IMR-90 (cell line): Measurements from ENCODE around the gene MSH2. TPM values are rescaled to one million over a fixed set of nuclear protein-coding genes. Genes with fewer than 3 reads are reported as not detected.

Experiments
- ATAC-seq: fragments of 200-7000 bp; cut with Tn5 transposase; 2 replicates; pipeline ENCODE4 v1.9.1; 2020; ENCODE audit warnings: low read depth, mild to moderate bottlenecking, moderate library complexity
- BruUV-seq: library from RNA; stranded (reverse); fragments of 400-500 nt; replicated peaks from 2 replicates; lab custom pipeline; 2021; lab: Mats Ljungman, UMichigan
- CTCF ChIA-PET: fragments of 300-600 bp; formaldehyde crosslinking; extraction: SDS; loops from one replicate; lab custom pipeline; 2021; ENCODE audit warnings: antibody characterized with exemption; lab: Yijun Ruan, JAX
- POLR2A ChIA-PET: fragments of 300-600 bp; sonication (Branson Sonifier 250); formaldehyde crosslinking; loops from one replicate; lab custom pipeline; 2022; ENCODE audit warnings: antibody characterized with exemption; ENCODE audit not compliant: unreplicated experiment; lab: Charles Lee
- DNase-seq: peaks from one replicate; pipeline ENCODE4 v3.0.0; 2013
- H2AFZ ChIP-seq: replicated peaks from 2 replicates; pipeline ENCODE3; 2013; ENCODE audit warnings: low read length, mild to moderate bottlenecking; ENCODE audit not compliant: poor library complexity
- H2AK5ac ChIP-seq: 2 replicates; pipeline ENCODE4 v1.6.1; 2013; ENCODE audit warnings: low read depth, low read length, inconsistent platforms
- H2AK9ac ChIP-seq: replicated peaks from 2 replicates; pipeline ENCODE3; 2013; ENCODE audit warnings: mild to moderate bottlenecking, low read depth, low read length, moderate library complexity; ENCODE audit not compliant: poor library complexity
- H2BK120ac ChIP-seq: 2 replicates; pipeline ENCODE4 v1.6.1; 2013; ENCODE audit warnings: low read depth, low read length, inconsistent platforms
- H2BK15ac ChIP-seq: 3 replicates; pipeline ENCODE4 v1.6.1; 2013; ENCODE audit warnings: low read depth, low read length, inconsistent platforms
- H2BK20ac ChIP-seq: 2 replicates; pipeline ENCODE4 v1.6.1; 2013; ENCODE audit warnings: low read depth, mild to moderate bottlenecking, inconsistent platforms, low read length, moderate library complexity
- H2BK5ac ChIP-seq: 2 replicates; pipeline ENCODE4 v1.6.1; 2013; ENCODE audit warnings: mild to moderate bottlenecking, low read depth, low read length, inconsistent platforms; ENCODE audit not compliant: poor library complexity, severe bottlenecking
- H3K14ac ChIP-seq: replicated peaks from 2 replicates; pipeline ENCODE4 v1.6.1; 2013; ENCODE audit warnings: low read depth, low read length, inconsistent platforms
- H3K18ac ChIP-seq: 2 replicates; pipeline ENCODE4 v1.6.1; 2013; ENCODE audit warnings: low read depth, low read length, control low read depth
- H3K23ac ChIP-seq: 2 replicates; pipeline ENCODE4 v1.6.1; 2013; ENCODE audit warnings: low read depth, low read length, inconsistent platforms
- H3K27ac ChIP-seq: 2 replicates; pipeline ENCODE4 v1.5.1; 2013; ENCODE audit warnings: mild to moderate bottlenecking, control low read depth, low read length; ENCODE audit not compliant: insufficient read depth
- H3K27me3 ChIP-seq: 2 replicates; pipeline ENCODE4 v1.6.1; 2013; ENCODE audit warnings: low read length; ENCODE audit not compliant: control insufficient read depth, insufficient read depth
- H3K36me3 ChIP-seq: 2 replicates; pipeline ENCODE4 v1.6.1; 2013; ENCODE audit warnings: low read length, mixed read lengths; ENCODE audit not compliant: control insufficient read depth, insufficient read depth
- H3K4ac ChIP-seq: 2 replicates; pipeline ENCODE4 v1.6.1; 2013; ENCODE audit warnings: low read depth, low read length, inconsistent platforms
- H3K4me1 ChIP-seq: 2 replicates; pipeline ENCODE4 v1.6.1; 2013; ENCODE audit warnings: low read length, mixed read lengths; ENCODE audit not compliant: control insufficient read depth, insufficient read depth
- H3K4me2 ChIP-seq: 2 replicates; pipeline ENCODE4 v1.6.1; 2013; ENCODE audit warnings: low read depth, mild to moderate bottlenecking, control low read depth, low read length, moderate library complexity
- H3K4me3 ChIP-seq: 2 replicates; pipeline ENCODE4 v1.5.1; 2013; ENCODE audit warnings: low read depth, mild to moderate bottlenecking, control low read depth, low read length, moderate library complexity; ENCODE audit not compliant: insufficient read depth
- H3K56ac ChIP-seq: 2 replicates; pipeline ENCODE4 v1.6.1; 2013; ENCODE audit warnings: low read length, inconsistent platforms; ENCODE audit not compliant: insufficient read depth; ENCODE audit errors: extremely low read depth
- H3K79me1 ChIP-seq, 2 experiments: 2 replicates each; pipeline ENCODE4 v1.6.1; 2013; ENCODE audit warnings: low read length in 2 of 2, inconsistent platforms in 1 of 2, low read depth in 1 of 2
- H3K9ac ChIP-seq: 2 replicates; pipeline ENCODE4 v1.6.1; 2013; ENCODE audit warnings: low read depth, low read length, control low read depth
- H3K9me1 ChIP-seq: 2 replicates; pipeline ENCODE4 v1.6.1; 2013; ENCODE audit warnings: low read length, inconsistent platforms; ENCODE audit not compliant: insufficient read depth
- H3K9me3 ChIP-seq: 2 replicates; pipeline ENCODE4 v1.6.1; 2013; ENCODE audit warnings: low read length; ENCODE audit not compliant: control insufficient read depth, insufficient read depth
- H4K20me1 ChIP-seq: 2 replicates; pipeline ENCODE4 v1.6.1; 2013; ENCODE audit warnings: low read length, inconsistent platforms; ENCODE audit not compliant: insufficient read depth
- H4K5ac ChIP-seq: 2 replicates; pipeline ENCODE4 v1.6.1; 2013; ENCODE audit warnings: mild to moderate bottlenecking, low read depth, low read length, control low read depth
- H4K8ac ChIP-seq, 2 experiments: 2 replicates each; pipeline ENCODE4 v1.6.1; 2013; ENCODE audit warnings: low read depth in 2 of 2, low read length in 2 of 2, control low read depth in 1 of 2, inconsistent platforms in 1 of 2
- H4K91ac ChIP-seq: 2 replicates; pipeline ENCODE4 v1.6.1; 2013; ENCODE audit warnings: low read depth, low read length, inconsistent platforms; ENCODE audit not compliant: insufficient read depth
- RFX5 ChIP-seq: IDR thresholded peaks from 2 replicates; pipeline ENCODE4 v1.8.0; 2012; ENCODE audit warnings: low read depth, mild to moderate bottlenecking, low read length, moderate library complexity
- SMC3 ChIP-seq: fragments of 150-350 bp; IDR thresholded peaks from 2 replicates; pipeline ENCODE4 v1.6.1; 2016; ENCODE audit warnings: low read depth, mild to moderate bottlenecking, antibody characterized with exemption, low read length, moderate library complexity
- WGBS, 2 experiments: methylation state at CpG; one replicate each; pipeline versions ENCODE4 v1.1.5 to v1.1.7; 2013; ENCODE audit warnings: missing lambda C conversion rate in 2 of 2; ENCODE audit not compliant: insufficient read length in 1 of 2; ENCODE audit errors: extremely low coverage in 2 of 2; 5-methylcytosine and 5-hydroxymethylcytosine counted together
- dilution Hi-C: fragments of 300-500 bp; cut with HindIII; formaldehyde crosslinking; loops from one replicate; pipeline ENCODE4 v1.14.3; 2018; ENCODE audit warnings: low sequenced_read_pairs; ENCODE audit not compliant: unreplicated experiment
- in situ Hi-C: fragments of 300-500 bp; cut with MboI; formaldehyde crosslinking; loops from 3 replicates; pipeline ENCODE4 v1.14.3; 2019; ENCODE audit warnings: low sequenced_read_pairs, inconsistent platforms, mixed read lengths
- intact Hi-C: fragments of 100-400 bp; cut with micrococcal nuclease; formaldehyde crosslinking; loops from 2 replicates; pipeline ENCODE4 v1.10.0; 2022
- polyA plus RNA-seq, 3 experiments: library from polyadenylated mRNA; depleted of rRNA; stranded (reverse); fragments of >200 nt; gene quantifications; 2 replicates each; pipeline ENCODE4 v1.2.3, GENCODE V29; 2012; ENCODE audit warnings: low replicate concordance in 1 of 3
- total RNA-seq: library from RNA; depleted of rRNA; stranded (reverse); fragments of >200 nt; gene quantifications from 2 replicates; pipeline ENCODE4 v1.2.3, GENCODE V29; 2012
- TF ChIP-seq, protein P1 (sequence below): fragments of 150-350 bp; IDR thresholded peaks from 2 replicates; pipeline ENCODE4 v1.6.1; 2016; ENCODE audit warnings: low read depth, mild to moderate bottlenecking, low read length, moderate library complexity, borderline replicate concordance
- TF ChIP-seq, protein P2 (sequence below): fragments of 150-350 bp; IDR thresholded peaks from 2 replicates; pipeline ENCODE4 v1.6.1; 2017; ENCODE audit warnings: mild to moderate bottlenecking, antibody characterized with exemption, low read length, low read depth

The MSH2 gene
- total and polyA plus RNA-seq, 2 of the 4 experiments (the other 2 are of a cell fraction), result 13.8 to 22.6 TPM

- in situ Hi-C loops (no loop called here), dilution Hi-C loops (no loop called here), intact Hi-C loops (no loop called here)
- POLR2A ChIA-PET, result no interaction called here
- CTCF ChIA-PET, result no interaction called here
- no peak overlapping the region for H2BK15ac ChIP-seq
- TF ChIP-seq SMC3 (no peak), RFX5 (no peak)
- TF ChIP-seq, protein P1, sequence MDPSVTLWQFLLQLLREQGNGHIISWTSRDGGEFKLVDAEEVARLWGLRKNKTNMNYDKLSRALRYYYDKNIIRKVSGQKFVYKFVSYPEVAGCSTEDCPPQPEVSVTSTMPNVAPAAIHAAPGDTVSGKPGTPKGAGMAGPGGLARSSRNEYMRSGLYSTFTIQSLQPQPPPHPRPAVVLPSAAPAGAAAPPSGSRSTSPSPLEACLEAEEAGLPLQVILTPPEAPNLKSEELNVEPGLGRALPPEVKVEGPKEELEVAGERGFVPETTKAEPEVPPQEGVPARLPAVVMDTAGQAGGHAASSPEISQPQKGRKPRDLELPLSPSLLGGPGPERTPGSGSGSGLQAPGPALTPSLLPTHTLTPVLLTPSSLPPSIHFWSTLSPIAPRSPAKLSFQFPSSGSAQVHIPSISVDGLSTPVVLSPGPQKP, result no peak
- TF ChIP-seq, protein P2, sequence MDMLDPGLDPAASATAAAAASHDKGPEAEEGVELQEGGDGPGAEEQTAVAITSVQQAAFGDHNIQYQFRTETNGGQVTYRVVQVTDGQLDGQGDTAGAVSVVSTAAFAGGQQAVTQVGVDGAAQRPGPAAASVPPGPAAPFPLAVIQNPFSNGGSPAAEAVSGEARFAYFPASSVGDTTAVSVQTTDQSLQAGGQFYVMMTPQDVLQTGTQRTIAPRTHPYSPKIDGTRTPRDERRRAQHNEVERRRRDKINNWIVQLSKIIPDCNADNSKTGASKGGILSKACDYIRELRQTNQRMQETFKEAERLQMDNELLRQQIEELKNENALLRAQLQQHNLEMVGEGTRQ, result no peak
- H3K4me1 ChIP-seq, result no peaks in the 10 kb centered on the region
- no peak for DNase-seq
- H3K4ac ChIP-seq, result no peak overlapping the region
- peaks cover 0 to 3% of the 10 kb centered on the region in 2 experiments; a peak in 1 of 4 replicates for H3K79me1 ChIP-seq
- H3K9me1 ChIP-seq, result peaks cover 3% of the 10 kb centered on the region; the same call in 1 of the 2 replicates
- no peak overlapping the region for H4K5ac ChIP-seq
- H2BK20ac ChIP-seq, result no peak overlapping the region
- H3K4me3 ChIP-seq, result no peak overlapping the region
- H4K20me1 ChIP-seq, result no peaks in the 10 kb centered on the region; the same call in 1 of the 2 replicates
- H2AK5ac ChIP-seq, result no peak overlapping the region
- peaks cover 7% of the 10 kb centered on the region; the same call in 1 of the 2 replicates for H3K36me3 ChIP-seq
- no peaks in the 10 kb centered on the region for H3K27me3 ChIP-seq
- no peaks in the 10 kb centered on the region for H3K9me3 ChIP-seq
- no peak overlapping the region for H2AFZ ChIP-seq
- no peak overlapping the region for H3K9ac ChIP-seq
- no peak overlapping the region for H3K56ac ChIP-seq
- H3K18ac ChIP-seq, result no peak overlapping the region
- no peak overlapping the region for H3K23ac ChIP-seq
- H2BK5ac ChIP-seq, result no peak overlapping the region
- no peak for ATAC-seq
- WGBS, 2 experiments, result 40% methylated on average over 1 of the region's 4 CpGs; no CpG with 5 or more reads in 1 of the 2 experiments
- H2AK9ac ChIP-seq, result no peak overlapping the region
- H3K14ac ChIP-seq, result no peak overlapping the region
- H2BK120ac ChIP-seq, result no peak overlapping the region
- H4K91ac ChIP-seq, result no peak overlapping the region
- H4K8ac ChIP-seq, result no peak overlapping the region
- no peak overlapping the region for H3K27ac ChIP-seq
- H3K4me2 ChIP-seq, result no peak overlapping the region
- no TSS peak for BruUV-seq
Observed at GRCh38 chr2:47426786-47427185, 23.8 kb downstream of the MSH2 start.
